Neural cell (in vitro differentiated cells): Measurements from ENCODE around the gene ASH1L.

ENCODE experiments used
- CTCF ChIP-seq: fragments of 450-650 bp; IDR thresholded peaks from 2 replicates; pipeline ENCODE4 v1.5.1; 2014; ENCODE audit warnings: antibody characterized with exemption, mild to moderate bottlenecking, moderate library complexity; ENCODE audit not compliant: poor library complexity, severe bottlenecking
- EP300 ChIP-seq: fragments of 450-650 bp; conservative IDR thresholded peaks from 2 replicates; pipeline ENCODE4 v1.6.1; 2014; ENCODE audit warnings: antibody characterized with exemption, mild to moderate bottlenecking, moderate library complexity; ENCODE audit not compliant: poor library complexity, severe bottlenecking
- EZH2 ChIP-seq: fragments of 200-600, 300-800 bp; shearing (Covaris generic), sonication (generic); IDR thresholded peaks from 2 replicates; pipeline ENCODE4 v1.6.1; 2014; ENCODE audit warnings: antibody characterized with exemption, low read length, borderline replicate concordance, mild to moderate bottlenecking; ENCODE audit not compliant: insufficient read depth, poor library complexity, severe bottlenecking
- POLR2AphosphoS5 ChIP-seq: IDR thresholded peaks from 2 replicates; pipeline ENCODE4 v1.6.1; 2012
- RAD21 ChIP-seq: fragments of 450-650 bp; conservative IDR thresholded peaks from 2 replicates; pipeline ENCODE4 v1.6.1; 2014; ENCODE audit warnings: antibody characterized with exemption, mild to moderate bottlenecking, moderate library complexity
- REST ChIP-seq: IDR thresholded peaks from 2 replicates; pipeline ENCODE4 v1.6.1; 2012; ENCODE audit warnings: borderline replicate concordance
- SMC3 ChIP-seq: fragments of 450-650 bp; conservative IDR thresholded peaks from 2 replicates; pipeline ENCODE4 v1.6.1; 2014; ENCODE audit warnings: antibody characterized with exemption, mild to moderate bottlenecking, moderate library complexity; ENCODE audit not compliant: poor library complexity
- TAF1 ChIP-seq: IDR thresholded peaks from 2 replicates; pipeline ENCODE4 v1.6.1; 2012; ENCODE audit warnings: low read depth

GRCh38 chr1:155485945-155486344 is 76.7 kb downstream of the ASH1L start:
- TF ChIP-seq CTCF (no peak), SMC3 (no peak), RAD21 (no peak), EZH2 (no peak), REST (no peak), EP300 (no peak), POLR2AphosphoS5 (no peak), TAF1 (no peak)
